A549 (cell line): Measurements from ENCODE around the gene SAMD15. TPM values are rescaled to one million over a fixed set of nuclear protein-coding genes. Genes with fewer than 3 reads are reported as not detected.

Experiments used
- ATAC-seq, 2 experiments: fragments of 200-7000 bp in 1 of 2; fragments of >200 bp in 1 of 2; cut with Nextera tagmentation in 1 of 2; cut with Tn5 transposase in 1 of 2; 3 replicates each; pipeline versions ENCODE4 v1.8.0 to v1.9.1; 2018 to 2020; ENCODE audit warnings: mild to moderate bottlenecking in 1 of 2, moderate library complexity in 1 of 2
- CTCF ChIA-PET: fragments of 300-600 bp; sonication (Branson Sonifier 250); formaldehyde crosslinking; extraction: SDS; loops from one replicate; lab custom pipeline; 2021; ENCODE audit warnings: antibody characterized with exemption, inconsistent platforms; lab: Yijun Ruan, JAX
- POLR2A ChIA-PET: fragments of 350-600 bp; formaldehyde crosslinking; extraction: SDS; loops from one replicate; lab custom pipeline; 2021; ENCODE audit warnings: antibody characterized with exemption, inconsistent platforms; lab: Yijun Ruan, JAX
- DNase-seq, 2 experiments: peaks; one replicate each; pipeline versions ENCODE4 v3.0.0 to v3.0.0-alpha.2; 2011 to 2016; ENCODE audit warnings: low read depth in 1 of 2, low spot score in 1 of 2
- FAIRE-seq: peaks from 2 replicates; lab custom pipeline; 2011; peaks lifted over from hg19 to GRCh38; lab: Jason Lieb, UNC
- H3K27ac ChIP-seq, 2 experiments: fragments of >200 bp; sonication (Bioruptor Twin); formaldehyde crosslinking; 3 replicates each; pipeline ENCODE4 v1.5.1; 2016 to 2017
- H3K4me1 ChIP-seq: fragments of >200 bp; sonication (Bioruptor Twin); formaldehyde crosslinking; 3 replicates; pipeline ENCODE4 v1.6.1; 2016
- H3K4me2 ChIP-seq: fragments of >200 bp; sonication (Bioruptor Twin); formaldehyde crosslinking; 3 replicates; pipeline ENCODE4 v1.6.1; 2016
- H3K4me3 ChIP-seq: fragments of >200 bp; sonication (Bioruptor Twin); formaldehyde crosslinking; 3 replicates; pipeline ENCODE4 v1.5.1; 2016
- H3K9me3 ChIP-seq: fragments of >200 bp; sonication (Bioruptor Twin); formaldehyde crosslinking; 3 replicates; pipeline ENCODE4 v1.6.1; 2016
- CEBPB ChIP-seq, 2 experiments: fragments of >200 bp in 1 of 2; sonication (Bioruptor Twin) in 1 of 2; formaldehyde crosslinking in 1 of 2; IDR thresholded peaks; 2 replicates each; pipeline ENCODE4 v1.6.1; 2012 to 2016
- CTCF ChIP-seq: fragments of >200 bp; sonication (Bioruptor Twin); formaldehyde crosslinking; IDR thresholded peaks from 3 replicates; pipeline ENCODE4 v1.5.1; 2016
- E2F6 ChIP-seq: IDR thresholded peaks from 2 replicates; pipeline ENCODE4 v1.6.1; 2012; ENCODE audit warnings: low read depth, borderline replicate concordance
- EHF ChIP-seq: fragments of 250-450 bp; sonication (Bioruptor Pico); IDR thresholded peaks from 2 replicates; pipeline ENCODE4 v1.5.0; 2020; ENCODE audit warnings: mild to moderate bottlenecking
- FOSL2 ChIP-seq, 2 experiments: fragments of 450-650 bp in 1 of 2; fragments of >200 bp in 1 of 2; sonication (Bioruptor Twin) in 1 of 2; formaldehyde crosslinking; IDR thresholded peaks; 2 replicates each; pipeline versions ENCODE4 v1.5.0 to v1.6.1; 2016 to 2020; ENCODE audit warnings: mild to moderate bottlenecking in 1 of 2, moderate library complexity in 1 of 2
- GATA3 ChIP-seq: IDR thresholded peaks from 2 replicates; pipeline ENCODE4 v1.6.1; 2012; ENCODE audit warnings: borderline replicate concordance
- HDAC2 ChIP-seq: fragments of 200-600 bp; sonication (generic); IDR thresholded peaks from 2 replicates; pipeline ENCODE4 v1.6.1; 2016
- HEYL ChIP-seq: fragments of 250-450 bp; sonication (Bioruptor Pico); IDR thresholded peaks from 2 replicates; pipeline ENCODE4 v1.8.0; 2021; ENCODE audit warnings: mild to moderate bottlenecking, moderate library complexity
- HMGXB4 ChIP-seq: fragments of 250-450 bp; sonication (Bioruptor Pico); IDR thresholded peaks from 2 replicates; pipeline ENCODE4 v1.5.0; 2021; ENCODE audit warnings: mild to moderate bottlenecking, moderate library complexity, borderline replicate concordance
- HOXA7 ChIP-seq: fragments of 250-450 bp; sonication (Bioruptor Pico); IDR thresholded peaks from 2 replicates; pipeline ENCODE4 v1.5.0; 2020; ENCODE audit warnings: mild to moderate bottlenecking, moderate library complexity
- HOXB13 ChIP-seq: fragments of 250-450 bp; sonication (Bioruptor Pico); IDR thresholded peaks from 2 replicates; pipeline ENCODE4 v1.5.0; 2020; ENCODE audit warnings: low read depth, mild to moderate bottlenecking, moderate library complexity
- JUN ChIP-seq, 2 experiments: fragments of >200 bp; sonication (Bioruptor Twin); formaldehyde crosslinking; IDR thresholded peaks; 2 replicates in 1 of 2; 3 replicates in 1 of 2; pipeline ENCODE4 v1.6.1; 2016 to 2017
- JUNB ChIP-seq: fragments of >200 bp; sonication (Bioruptor Twin); formaldehyde crosslinking; IDR thresholded peaks from 2 replicates; pipeline ENCODE4 v1.6.1; 2016
- KDM5A ChIP-seq: fragments of 200-600 bp; sonication (generic); IDR thresholded peaks from 2 replicates; pipeline ENCODE4 v1.6.1; 2016; ENCODE audit warnings: antibody characterized with exemption, mild to moderate bottlenecking
- MAFK ChIP-seq: fragments of 450-650 bp; IDR thresholded peaks from 2 replicates; pipeline ENCODE4 v1.6.1; 2014; ENCODE audit not compliant: partially characterized antibody
- NFE2L2 ChIP-seq: fragments of 150-350 bp; conservative IDR thresholded peaks from 2 replicates; pipeline ENCODE4 v1.6.1; 2014; ENCODE audit warnings: low read length
- NR3C1 ChIP-seq: fragments of >200 bp; sonication (Bioruptor Twin); formaldehyde crosslinking; IDR thresholded peaks from 3 replicates; pipeline ENCODE4 v1.6.1; 2017
- POLR2A ChIP-seq: IDR thresholded peaks from 2 replicates; pipeline ENCODE4 v1.6.1; 2012; ENCODE audit warnings: mild to moderate bottlenecking, low read length
- RCOR1 ChIP-seq: fragments of 150-350 bp; IDR thresholded peaks from 2 replicates; pipeline ENCODE4 v1.6.1; 2014; ENCODE audit warnings: antibody characterized with exemption, low read length, low read depth
- RFX5 ChIP-seq: fragments of 450-650 bp; IDR thresholded peaks from 2 replicates; pipeline ENCODE4 v1.7.1; 2014; ENCODE audit warnings: antibody characterized with exemption, mild to moderate bottlenecking, moderate library complexity
- TFCP2L1 ChIP-seq: fragments of 250-450 bp; sonication (Bioruptor Pico); IDR thresholded peaks from 2 replicates; pipeline ENCODE4 v1.5.0; 2021; ENCODE audit warnings: mild to moderate bottlenecking
- TP53 ChIP-seq: fragments of 250-450 bp; sonication (Bioruptor Pico); IDR thresholded peaks from 2 replicates; pipeline ENCODE4 v1.5.0; 2021; ENCODE audit warnings: mild to moderate bottlenecking, moderate library complexity
- ZFP36 ChIP-seq: fragments of 450-650 bp; IDR thresholded peaks from 2 replicates; pipeline ENCODE4 v1.6.1; 2014; ENCODE audit warnings: borderline replicate concordance; ENCODE audit not compliant: partially characterized antibody
- WGBS: methylation state at CpG from one replicate; pipeline ENCODE4 v1.1.6; 2017; ENCODE audit errors: missing lambda C conversion rate; 5-methylcytosine and 5-hydroxymethylcytosine counted together
- polyA plus RNA-seq, 4 experiments: library from polyadenylated mRNA; depleted of rRNA in 3 of 4; stranded (reverse); fragments of >200 nt; fragmentation: RNase III in 1 of 4; extraction: RNeasy Plus Mini Kit Qiagen cat#74134 plus additional on column Dnase treatment in 1 of 4; gene quantifications; 2 replicates in 3 of 4; 3 replicates in 1 of 4; pipeline ENCODE4 v1.2.3, GENCODE V29; 2011 to 2017
- TF ChIP-seq, protein P1 (sequence below): fragments of 450-650 bp; IDR thresholded peaks from 2 replicates; pipeline ENCODE4 v1.6.1; 2014; ENCODE audit warnings: antibody characterized with exemption

Gene SAMD15
- polyA plus RNA-seq, 2 of the 4 experiments (the other 2 are of a cell fraction): 2.0 to 2.1 TPM

GRCh38 chr14:77390188-77390587 is 13.0 kb downstream of the SAMD15 start:
- peak overlapping the region; percentile 36 for H3K4me2 ChIP-seq
- TF ChIP-seq HDAC2 (no peak), FOSL2 (IDR thresholded peaks at IDR 0.05) (no peak), FOSL2 (CRISPR knock-in tag; IDR thresholded peaks at IDR 0.05) (no peak), KDM5A (no peak), HOXA7 (CRISPR knock-in tag) (no peak), ZFP36 (no peak), RFX5 (no peak), JUN (IDR thresholded peaks at IDR 0.05) (no peak), JUNB (no peak), HOXB13 (no peak), EHF (CRISPR knock-in tag) (no peak), CEBPB (IDR thresholded peaks at IDR 0.05) (no peak), NR3C1 (no peak), TP53 (no peak), POLR2A (no peak), TFCP2L1 (no peak)
- TF ChIP-seq, protein P1, sequence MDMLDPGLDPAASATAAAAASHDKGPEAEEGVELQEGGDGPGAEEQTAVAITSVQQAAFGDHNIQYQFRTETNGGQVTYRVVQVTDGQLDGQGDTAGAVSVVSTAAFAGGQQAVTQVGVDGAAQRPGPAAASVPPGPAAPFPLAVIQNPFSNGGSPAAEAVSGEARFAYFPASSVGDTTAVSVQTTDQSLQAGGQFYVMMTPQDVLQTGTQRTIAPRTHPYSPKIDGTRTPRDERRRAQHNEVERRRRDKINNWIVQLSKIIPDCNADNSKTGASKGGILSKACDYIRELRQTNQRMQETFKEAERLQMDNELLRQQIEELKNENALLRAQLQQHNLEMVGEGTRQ: no peak
- TF ChIP-seq, all 56 proteins: peak for 0
- ChIA-PET POLR2A (no interaction called here), CTCF (interaction anchor here (0.8 kb wide), 1 partner anchor 239 kb away, joined by 3 read pairs; no protein-coding TSS in a partner anchor)
- FAIRE-seq (no peak), ATAC-seq (peak in 1 of 2 experiments; percentile 66; a peak in 3 of 6 replicates), DNase-seq (peak in 1 of 2 experiments; percentile 39)
- 0 out of 3 replicates have a peak, but pooled peaks cover 5% of the 10 kb centered on the region for H3K4me1 ChIP-seq
- no peak overlapping the region for H3K4me3 ChIP-seq
- H3K9me3 ChIP-seq: no peaks in the 10 kb centered on the region
- 67% methylated on average over 4 of the region's 4 CpGs for WGBS
- H3K27ac ChIP-seq: peak overlapping the region; percentile 33 to 67; a peak in 2 of 6 replicates

DNA sequence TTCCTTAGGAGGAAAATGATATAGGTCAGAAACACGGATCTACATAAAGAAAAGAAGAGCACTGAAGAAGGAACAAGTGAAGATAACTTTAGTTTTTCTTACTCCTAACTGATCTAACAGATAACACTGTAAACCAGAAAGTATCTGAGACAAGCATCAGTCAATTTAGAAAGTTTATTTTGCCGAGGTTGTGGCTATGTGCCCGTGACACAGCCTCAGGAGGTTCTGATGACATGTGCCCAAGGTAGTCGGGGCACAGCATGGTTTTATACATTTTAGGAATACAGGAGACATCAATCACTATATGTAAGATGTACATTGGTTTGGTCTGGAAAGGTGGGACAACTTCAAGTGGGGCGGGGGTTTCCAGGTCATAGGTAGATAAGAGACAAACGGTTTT is 23.0 kb downstream of the SAMD15 start:
- no peak for DNase-seq
- 68% methylated on average over 6 of the region's 6 CpGs for WGBS
- TF ChIP-seq MAFK: no peak
- no peak for TF ChIP-seq E2F6
- no peak for TF ChIP-seq ZFP36
- no peak for TF ChIP-seq HEYL
- no peak for TF ChIP-seq KDM5A
- TF ChIP-seq HMGXB4: no peak
- no peak for TF ChIP-seq CEBPB (IDR thresholded peaks at IDR 0.05)
- TF ChIP-seq GATA3: no peak
- TF ChIP-seq TP53: no peak
- no peak for TF ChIP-seq NR3C1
- no peak for TF ChIP-seq JUN (IDR thresholded peaks at IDR 0.05)
- TF ChIP-seq EHF (CRISPR knock-in tag): no peak
- TF ChIP-seq RCOR1: no peak
- no peak for TF ChIP-seq CTCF
- TF ChIP-seq, protein P1: no peak
- TF ChIP-seq FOSL2 (IDR thresholded peaks at IDR 0.05): no peak
- no peak for TF ChIP-seq FOSL2 (CRISPR knock-in tag; IDR thresholded peaks at IDR 0.05)
- TF ChIP-seq NFE2L2: no peak
- no peak overlapping the region for H3K4me3 ChIP-seq
- H3K4me1 ChIP-seq: no peaks in the 10 kb centered on the region
- H3K27ac ChIP-seq: no peak overlapping the region
- no peaks in the 10 kb centered on the region for H3K9me3 ChIP-seq
- no peak for ATAC-seq
- ChIA-PET POLR2A (no interaction called here), CTCF (no interaction called here)
- FAIRE-seq: no peak
- no peak overlapping the region for H3K4me2 ChIP-seq
